GM12878 (cell line): ENCODE data around the gene KLRF2. TPM values are rescaled to one million over a fixed set of nuclear protein-coding genes. Genes with fewer than 3 reads are reported as not detected.

ENCODE experiments used
- ATAC-seq: fragments of 200-7000 bp; cut with Tn5 transposase; 3 replicates; pipeline ENCODE4 v1.9.1; 2020; ENCODE audit warnings: mild to moderate bottlenecking, moderate library complexity
- BruUV-seq: library from RNA; stranded (reverse); fragments of 400-500 nt; replicated peaks from 2 replicates; lab custom pipeline; 2021; lab: Mats Ljungman, UMichigan
- CTCF ChIA-PET: fragments of 300-600 bp; sonication (Branson Sonifier 250); formaldehyde crosslinking; extraction: SDS; loops from one replicate; lab custom pipeline; 2021; ENCODE audit warnings: inconsistent platforms; lab: Yijun Ruan, JAX
- POLR2A ChIA-PET: fragments of 350-600 bp; formaldehyde crosslinking; extraction: SDS; loops from one replicate; lab custom pipeline; 2021; ENCODE audit warnings: inconsistent platforms; lab: Charles Lee
- RAD21 ChIA-PET: fragments of 300-600 bp; sonication (Branson Sonifier 250); formaldehyde crosslinking; loops from one replicate; lab custom pipeline; 2023; ENCODE audit warnings: antibody characterized with exemption; ENCODE audit not compliant: unreplicated experiment; lab: Charles Lee
- SMC1A ChIA-PET: fragments of 300-600 bp; sonication (Branson Sonifier 250); formaldehyde crosslinking; loops from one replicate; lab custom pipeline; 2023; ENCODE audit not compliant: unreplicated experiment, uncharacterized antibody; lab: Charles Lee
- DNase-seq: peaks from one replicate; pipeline ENCODE4 v3.0.0-alpha.2; 2011; ENCODE audit warnings: low read depth, low spot score
- FAIRE-seq: peaks from 3 replicates; lab custom pipeline; 2011; peaks lifted over from hg19 to GRCh38; lab: Jason Lieb, UNC
- H2AFZ ChIP-seq: 2 replicates; pipeline ENCODE4 v1.6.0; 2011; ENCODE audit warnings: low read depth, low read length, control low read depth; ENCODE audit not compliant: control insufficient read depth
- H3K27ac ChIP-seq: 2 replicates; pipeline ENCODE4 v1.5.1; 2011; ENCODE audit warnings: control low read depth; ENCODE audit not compliant: control insufficient read depth, insufficient read depth
- H3K27me3 ChIP-seq, 2 experiments: replicated peaks in 1 of 2; 2 replicates each; pipeline versions ENCODE4 v1.6.0 to v1.6.1; 2011; ENCODE audit warnings: low read length in 1 of 2; ENCODE audit not compliant: control insufficient read depth in 2 of 2, insufficient read depth in 2 of 2
- H3K36me3 ChIP-seq, 2 experiments: 2 replicates each; pipeline ENCODE4 v1.5.1; 2011; ENCODE audit warnings: low read length in 1 of 2; ENCODE audit not compliant: control insufficient read depth in 2 of 2, insufficient read depth in 2 of 2
- H3K4me1 ChIP-seq: 2 replicates; pipeline ENCODE4 v1.6.1; 2011; ENCODE audit warnings: mild to moderate bottlenecking, low read length, moderate library complexity, mixed read lengths; ENCODE audit not compliant: control insufficient read depth, insufficient read depth
- H3K4me2 ChIP-seq: 2 replicates; pipeline ENCODE4 v1.6.0; 2011; ENCODE audit warnings: control low read depth; ENCODE audit not compliant: control insufficient read depth, insufficient read depth
- H3K4me3 ChIP-seq: fragments of 200-600 bp; sonication (generic); 2 replicates; pipeline ENCODE4 v1.5.1; 2016
- H3K79me2 ChIP-seq: 2 replicates; pipeline ENCODE4 v1.6.0; 2011; ENCODE audit warnings: low read length; ENCODE audit not compliant: control insufficient read depth, insufficient read depth
- H3K9ac ChIP-seq: 2 replicates; pipeline ENCODE4 v1.8.0; 2011; ENCODE audit warnings: low read length, control low read depth, mixed read lengths; ENCODE audit not compliant: control insufficient read depth, insufficient read depth
- H3K9me3 ChIP-seq: replicated peaks from 3 replicates; pipeline ENCODE4 v1.5.1; 2011; ENCODE audit warnings: mild to moderate bottlenecking, low read length; ENCODE audit not compliant: control insufficient read depth, insufficient read depth
- H4K20me1 ChIP-seq: 2 replicates; pipeline ENCODE4 v1.6.0; 2011; ENCODE audit not compliant: control insufficient read depth, insufficient read depth
- CREM ChIP-seq: IDR thresholded peaks from 2 replicates; pipeline ENCODE4 v1.6.1; 2014; ENCODE audit warnings: antibody characterized with exemption, low read depth
- EP300 ChIP-seq, 2 experiments: fragments of 150-350 bp in 1 of 2; IDR thresholded peaks; 2 replicates each; pipeline ENCODE4 v1.6.1; 2011 to 2012; ENCODE audit warnings: low read depth in 2 of 2, low read length in 2 of 2, borderline replicate concordance in 1 of 2, improper control_type of control experiment in 1 of 2, inconsistent platforms in 1 of 2; ENCODE audit not compliant: control insufficient read depth in 1 of 2
- GABPA ChIP-seq: IDR thresholded peaks from 2 replicates; pipeline ENCODE4 v1.6.1; 2014; ENCODE audit warnings: antibody characterized with exemption, low read depth, mild to moderate bottlenecking, inconsistent platforms
- LARP7 ChIP-seq: fragments of 450-650 bp; IDR thresholded peaks from 2 replicates; pipeline ENCODE4 v1.6.1; 2017; ENCODE audit warnings: mild to moderate bottlenecking
- MTA2 ChIP-seq: fragments of 450-650 bp; IDR thresholded peaks from 2 replicates; pipeline ENCODE4 v1.6.1; 2016; ENCODE audit warnings: low read depth, mild to moderate bottlenecking, moderate library complexity
- MYC ChIP-seq: IDR thresholded peaks from 2 replicates; pipeline ENCODE4 v1.6.1; 2011; ENCODE audit warnings: mild to moderate bottlenecking, low read length, moderate library complexity, inconsistent platforms; ENCODE audit not compliant: insufficient read depth, insufficient replicate concordance, insufficient read length, severe bottlenecking
- NBN ChIP-seq: fragments of 450-650 bp; IDR thresholded peaks from 2 replicates; pipeline ENCODE4 v1.6.1; 2016
- NR2C1 ChIP-seq: fragments of 450-650 bp; IDR thresholded peaks from 2 replicates; pipeline ENCODE4 v1.6.1; 2017; ENCODE audit warnings: antibody characterized with exemption, mild to moderate bottlenecking, moderate library complexity
- PAX5 ChIP-seq: IDR thresholded peaks from 2 replicates; pipeline ENCODE4 v1.6.1; 2011; ENCODE audit warnings: low read depth, low read length, borderline replicate concordance
- RB1 ChIP-seq: fragments of 450-650 bp; formaldehyde crosslinking; IDR thresholded peaks from 2 replicates; pipeline ENCODE4 v1.6.1; 2017; ENCODE audit warnings: mild to moderate bottlenecking, borderline replicate concordance
- RELA ChIP-seq: fragments of 450-650 bp; IDR thresholded peaks from 2 replicates; pipeline ENCODE4 v1.8.0; 2014; ENCODE audit warnings: borderline replicate concordance; ENCODE audit not compliant: partially characterized antibody
- SIN3A ChIP-seq: IDR thresholded peaks from 2 replicates; pipeline ENCODE4 v1.6.1; 2012; ENCODE audit warnings: low read depth, low read length, improper control_type of control experiment
- STAT1 ChIP-seq: fragments of 450-650 bp; conservative IDR thresholded peaks from 2 replicates; pipeline ENCODE4 v1.6.1; 2014; ENCODE audit warnings: antibody characterized with exemption, mild to moderate bottlenecking
- SUPT20H ChIP-seq: IDR thresholded peaks from 2 replicates; pipeline ENCODE4 v1.6.1; 2011; ENCODE audit warnings: low read depth, mild to moderate bottlenecking, low read length, moderate library complexity, borderline replicate concordance; ENCODE audit not compliant: control insufficient read depth
- WRNIP1 ChIP-seq: IDR thresholded peaks from 2 replicates; pipeline ENCODE4 v1.6.1; 2011; ENCODE audit warnings: low read depth, low read length, improper control_type of control experiment, borderline replicate concordance
- in situ Hi-C: fragments of 300-500 bp; cut with MboI; formaldehyde crosslinking; loops from 9 replicates; pipeline ENCODE4 v1.14.3; 2018; ENCODE audit warnings: mixed read lengths
- intact Hi-C: fragments of 100-400 bp; cut with micrococcal nuclease; formaldehyde crosslinking; loops from one replicate; pipeline ENCODE4 v1.14.2; 2022; ENCODE audit not compliant: unreplicated experiment
- polyA plus RNA-seq, 11 experiments: library from polyadenylated mRNA; depleted of rRNA in 4 of 11; unstranded in 6 of 11; stranded (reverse) in 5 of 11; fragments of >200 nt; fragmentation: Nextera tagmentation in 4 of 11; fragmentation: Illumina TruSeq in 1 of 11; extraction: Ambion mirVana in 4 of 11; extraction: Trizol in 1 of 11; gene quantifications; 1 replicate in 1 of 11; 2 replicates in 10 of 11; pipeline versions ENCODE4 v1.2.1 to v1.2.3, GENCODE V29; 2011 to 2016; ENCODE audit warnings: inconsistent platforms in 2 of 11, missing spikeins in 2 of 11, low read depth in 1 of 11
- total RNA-seq, 4 experiments: library from RNA; depleted of rRNA in 3 of 4; stranded (reverse); fragments of >200 nt in 3 of 4; fragmentation: Illumina TruSeq in 1 of 4; extraction: Trizol in 1 of 4; gene quantifications; 2 replicates each; pipeline versions ENCODE4 v1.2.1 to v1.2.3, GENCODE V29; 2013 to 2021
- TF ChIP-seq, protein P1 (sequence below): IDR thresholded peaks from 2 replicates; pipeline ENCODE4 v1.6.1; 2012; ENCODE audit warnings: low read length, inconsistent platforms

Gene KLRF2
- total and polyA plus RNA-seq, 10 of the 15 experiments (the other 5 are each of a cell fraction or from before 2014, with no cell fraction given), result 0.15 to 2.1 (median 0.26) TPM; not detected in 6

GRCh38 chr12:9858135-9858534, 23.2 kb upstream of the KLRF2 start:
- SMC1A ChIA-PET, result interaction anchor here (0.6 to 0.7 kb wide), 2 partner anchors 112 to 227 kb away, joined by 3 read pairs; no protein-coding TSS in a partner anchor
- FAIRE-seq, result no peak
- in situ Hi-C loops, result no loop called here

More at GRCh38 chr12:9858135-9858534, 23.2 kb upstream of the KLRF2 start:
- no peaks in the 10 kb centered on the region; the same call in 2 of the 3 replicates for H3K9me3 ChIP-seq
- no peak for DNase-seq
- H3K79me2 ChIP-seq, result no peaks in the 10 kb centered on the region
- no peaks in the 10 kb centered on the region for H3K27me3 ChIP-seq
- H3K4me2 ChIP-seq, result no peak overlapping the region
- no peak for ATAC-seq
- CTCF ChIA-PET, result no interaction called here
- intact Hi-C loops, result no loop called here
- no peak overlapping the region for H2AFZ ChIP-seq
- no peaks in the 10 kb centered on the region for H4K20me1 ChIP-seq
- no TSS peak for BruUV-seq
- no peak overlapping the region for H3K4me3 ChIP-seq
- POLR2A ChIA-PET, result no interaction called here
- no peak overlapping the region for H3K9ac ChIP-seq
- RAD21 ChIA-PET, result no interaction called here
- H3K27ac ChIP-seq, result no peak overlapping the region
- H3K4me1 ChIP-seq, result no peaks in the 10 kb centered on the region
- TF ChIP-seq CREM (no peak), RELA (no peak), NBN (no peak), STAT1 (no peak), WRNIP1 (no peak), SUPT20H (no peak), MYC (no peak), SIN3A (no peak), RB1 (no peak), PAX5 (no peak), LARP7 (no peak), EP300 (IDR thresholded peaks at IDR 0.05; ENCODE audit: borderline replicate concordance in 1 of 2, control insufficient read depth in 1 of 2, low read depth in 2 of 2, low read length in 2 of 2) (no peak), NR2C1 (no peak), MTA2 (no peak), GABPA (no peak)
- TF ChIP-seq, protein P1, sequence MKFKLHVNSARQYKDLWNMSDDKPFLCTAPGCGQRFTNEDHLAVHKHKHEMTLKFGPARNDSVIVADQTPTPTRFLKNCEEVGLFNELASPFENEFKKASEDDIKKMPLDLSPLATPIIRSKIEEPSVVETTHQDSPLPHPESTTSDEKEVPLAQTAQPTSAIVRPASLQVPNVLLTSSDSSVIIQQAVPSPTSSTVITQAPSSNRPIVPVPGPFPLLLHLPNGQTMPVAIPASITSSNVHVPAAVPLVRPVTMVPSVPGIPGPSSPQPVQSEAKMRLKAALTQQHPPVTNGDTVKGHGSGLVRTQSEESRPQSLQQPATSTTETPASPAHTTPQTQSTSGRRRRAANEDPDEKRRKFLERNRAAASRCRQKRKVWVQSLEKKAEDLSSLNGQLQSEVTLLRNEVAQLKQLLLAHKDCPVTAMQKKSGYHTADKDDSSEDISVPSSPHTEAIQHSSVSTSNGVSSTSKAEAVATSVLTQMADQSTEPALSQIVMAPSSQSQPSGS, result no peak
- H3K36me3 ChIP-seq, result no peaks in the 10 kb centered on the region
